Prostate gland (tissue), 1 donor: ENCODE results near the gene STBD1.

Experiments
- POLR2A ChIP-seq: fragments of 450-650 bp; IDR thresholded peaks from one replicate; pipeline ENCODE4 v1.6.1; 2016; ENCODE audit warnings: antibody characterized with exemption, mild to moderate bottlenecking
- POLR2AphosphoS5 ChIP-seq: sonication (generic); formaldehyde crosslinking; IDR thresholded peaks from one replicate; pipeline ENCODE4 v1.6.1; 2017; ENCODE audit warnings: antibody characterized with exemption

- TF ChIP-seq POLR2A (peak; percentile 64), POLR2AphosphoS5 (peak; percentile 36)
Observed at GRCh38 chr4:76305971-76306881, at the start of gene STBD1.
